ENCODE results near the gene GOLGA8M. TPM values are rescaled to one million over a fixed set of nuclear protein-coding genes. Genes with fewer than 3 reads are reported as not detected.
"Not testable (repeated sequence)": the region's sequence is repeated elsewhere in the genome, so short reads cannot be mapped to it uniquely, and the experiment has no call there.

GOLGA8M gene
- total RNA-seq, 4 donors from 2014 or later, result 0.26 to 5.1 (median 4.2) TPM; not detected in 1

- H3K27ac ChIP-seq; H3K9me3 ChIP-seq; H3K36me3 ChIP-seq; H3K27me3 ChIP-seq; DNase-seq; intact Hi-C loops (cut with DNase I; ENCODE audit: low total_unique reads); H3K4me1 ChIP-seq; H3K4me3 ChIP-seq: not testable (repeated sequence)
These were observed 48.5 kb downstream of the GOLGA8M start for GRCh38 chr15:28663717-28664116.

GRCh38 chr15:28660750-28661149 is 51.5 kb downstream of the GOLGA8M start:
- H3K9me3 ChIP-seq; H3K27me3 ChIP-seq; DNase-seq; H3K4me3 ChIP-seq; intact Hi-C loops (cut with DNase I; ENCODE audit: low total_unique reads); H3K27ac ChIP-seq; H3K36me3 ChIP-seq; H3K4me1 ChIP-seq: not testable (repeated sequence)

DNA sequence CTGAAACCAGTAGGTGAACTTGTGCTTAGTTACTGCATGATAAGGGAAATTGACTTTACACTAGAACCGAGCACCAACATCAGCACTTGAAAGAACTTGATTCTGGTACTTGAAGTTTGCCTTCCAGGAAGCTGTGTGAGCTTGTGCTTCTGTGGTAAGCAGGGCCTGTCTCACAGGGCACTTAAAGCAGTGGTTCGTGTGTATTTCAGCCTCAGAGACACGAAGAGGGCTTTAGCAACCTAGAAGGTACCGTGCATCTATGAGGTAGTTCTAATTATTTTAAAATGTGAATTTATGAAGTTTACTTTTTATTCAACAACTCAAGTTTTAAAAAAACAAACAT is 56.2 kb downstream of the GOLGA8M start:
- DNase-seq; H3K4me1 ChIP-seq; intact Hi-C loops (cut with DNase I; ENCODE audit: low total_unique reads); H3K36me3 ChIP-seq; H3K27ac ChIP-seq; H3K9me3 ChIP-seq; H3K4me3 ChIP-seq; H3K27me3 ChIP-seq: not testable (repeated sequence)

- H3K4me3 ChIP-seq; H3K4me1 ChIP-seq; H3K9me3 ChIP-seq; intact Hi-C loops (cut with DNase I; ENCODE audit: low total_unique reads); DNase-seq; H3K27me3 ChIP-seq; H3K36me3 ChIP-seq; H3K27ac ChIP-seq: not testable (repeated sequence)
These were observed 56.7 kb downstream of the GOLGA8M start for GRCh38 chr15:28655329-28656017.

DNA sequence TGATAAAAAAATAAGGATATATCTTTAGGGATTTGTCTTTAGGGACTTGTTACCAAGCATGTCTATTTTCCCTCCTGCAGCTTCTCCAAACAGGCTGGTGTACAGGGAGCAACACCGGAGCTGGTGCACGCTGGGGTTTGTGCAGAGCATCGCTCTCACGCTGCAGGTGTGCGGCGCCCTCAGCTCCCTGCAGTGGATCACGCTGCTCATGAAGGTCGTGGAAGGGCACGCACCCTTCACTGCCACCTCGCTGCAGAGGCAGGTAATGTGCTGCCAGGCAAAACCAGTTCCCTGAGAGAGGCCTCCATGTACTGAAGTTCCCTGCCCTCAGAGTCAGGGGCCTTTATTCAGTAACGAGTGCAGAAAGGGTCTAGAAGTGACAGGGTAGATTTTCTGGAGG is 58.0 kb downstream of the GOLGA8M start:
- H3K27ac ChIP-seq; H3K4me1 ChIP-seq; H3K9me3 ChIP-seq; H3K36me3 ChIP-seq; H3K27me3 ChIP-seq; H3K4me3 ChIP-seq; intact Hi-C loops (cut with DNase I; ENCODE audit: low total_unique reads); DNase-seq: not testable (repeated sequence)

DNA sequence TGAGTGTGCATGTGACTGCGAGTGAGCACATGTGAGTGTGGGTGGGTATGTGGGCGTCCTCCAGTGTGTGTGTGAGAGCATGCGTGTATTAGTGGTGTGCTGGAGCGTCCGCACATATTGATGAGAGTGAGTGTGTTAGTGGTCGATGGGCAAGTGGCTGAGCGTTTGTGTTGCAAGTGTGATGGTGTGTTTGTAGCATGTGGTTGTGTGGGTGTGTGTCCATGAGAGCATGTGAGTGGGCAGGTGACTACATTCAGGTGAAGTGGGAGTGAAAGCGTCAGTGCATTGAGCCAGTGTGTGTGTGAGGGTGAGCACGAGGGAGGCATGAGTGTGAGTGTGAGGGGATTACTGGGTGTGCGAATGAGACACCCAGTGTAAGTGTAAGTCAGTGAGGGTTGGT is 59.7 kb downstream of the GOLGA8M start:
- DNase-seq; H3K27ac ChIP-seq; H3K9me3 ChIP-seq; H3K27me3 ChIP-seq; H3K4me1 ChIP-seq; H3K36me3 ChIP-seq; H3K4me3 ChIP-seq; intact Hi-C loops (cut with DNase I; ENCODE audit: low total_unique reads): not testable (repeated sequence)

Small RNA genes within 50 kb of the gene (small RNA-seq; reads per million reads assigned to genes)
- not detected for gene RN7SL719P

Other genes starting within 250 kb of the GOLGA8M start
- not detected for gene GOLGA8G, start 179.4 kb downstream of the GOLGA8M start, total RNA-seq
- not detected for gene GOLGA6L25, start 158.9 kb downstream of the GOLGA8M start, total RNA-seq
- not detected for gene GOLGA6L7, start 136.2 kb upstream of the GOLGA8M start, total RNA-seq
- 10 to 100 TPM in 1 of 4 donors, 1 to 10 TPM in 2, not detected in 1; 2.3 to 15.0 (median 4.6) TPM for gene APBA2, start 173.6 kb upstream of the GOLGA8M start, total RNA-seq

Measured in uterus (tissue), 4 donors.